ENCODE data around the gene KICS2.

Gene KICS2

GRCh38 chr12:64222009-64222765 is at the start of gene KICS2:
Gene KICS2 (minus strand): TSS chr12:64222296. CDS start chr12:64222237, 59 bp downstream.
- no peaks in the 10 kb centered on the region for H3K4me1 ChIP-seq (ENCODE audit: control insufficient read depth, insufficient read depth, low read length)
- H3K27me3 ChIP-seq (ENCODE audit: control insufficient read depth in 1 of 2, insufficient read depth in 2 of 2, low read length in 2 of 2) = no peaks in the 10 kb centered on the region
- peak within 1 kb of the TSS; percentile 84 to 94 for H3K4me3 ChIP-seq (ENCODE audit: low read length in 2 of 2)
- H3K9ac ChIP-seq (ENCODE audit: low read length in 2 of 2) = peak within 1 kb of the TSS; percentile 95 to 98
- no peaks in the 10 kb centered on the region for H3K9me3 ChIP-seq (ENCODE audit: control insufficient read depth in 2 of 2, low read length in 2 of 2)
- peak within 1 kb of the TSS; percentile 93 for H3K27ac ChIP-seq (ENCODE audit: low read length)
- H3K36me3 ChIP-seq (ENCODE audit: control insufficient read depth in 2 of 2, insufficient read depth in 2 of 2, low read length in 2 of 2) = no peaks in the 10 kb centered on the region

DNA sequence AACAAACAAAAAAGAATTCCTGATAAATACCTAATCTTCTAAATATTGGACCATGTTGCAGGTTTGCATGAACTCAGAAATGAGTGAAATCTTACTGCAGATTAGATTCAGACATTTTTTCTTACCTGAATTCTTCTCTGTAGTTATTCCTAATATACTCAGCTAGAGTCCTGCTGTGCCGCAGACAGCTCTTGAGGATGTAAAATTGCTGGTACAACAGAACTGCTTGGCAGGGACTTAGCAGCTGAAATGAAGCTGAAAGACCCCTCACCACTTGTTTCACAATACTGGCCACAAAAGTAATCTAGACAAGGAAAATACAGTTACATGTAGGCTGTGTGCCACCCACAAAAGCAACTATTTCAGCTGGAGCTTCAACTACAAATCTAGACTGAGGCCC is 48.3 kb upstream of the KICS2 start:
- Histone ChIP-seq H3K27ac (ENCODE audit: low read length) (no peak overlapping the region), H3K36me3 (ENCODE audit: control insufficient read depth in 2 of 2, insufficient read depth in 2 of 2, low read length in 2 of 2) (no peaks in the 10 kb centered on the region), H3K4me1 (ENCODE audit: control insufficient read depth, insufficient read depth, low read length) (no peaks in the 10 kb centered on the region), H3K4me3 (ENCODE audit: low read length in 2 of 2) (no peak overlapping the region), H3K27me3 (ENCODE audit: control insufficient read depth in 1 of 2, insufficient read depth in 2 of 2, low read length in 2 of 2) (no peaks in the 10 kb centered on the region), H3K9ac (ENCODE audit: low read length in 2 of 2) (no peak overlapping the region), H3K9me3 (ENCODE audit: control insufficient read depth in 2 of 2, low read length in 2 of 2) (no peaks in the 10 kb centered on the region)

DNA sequence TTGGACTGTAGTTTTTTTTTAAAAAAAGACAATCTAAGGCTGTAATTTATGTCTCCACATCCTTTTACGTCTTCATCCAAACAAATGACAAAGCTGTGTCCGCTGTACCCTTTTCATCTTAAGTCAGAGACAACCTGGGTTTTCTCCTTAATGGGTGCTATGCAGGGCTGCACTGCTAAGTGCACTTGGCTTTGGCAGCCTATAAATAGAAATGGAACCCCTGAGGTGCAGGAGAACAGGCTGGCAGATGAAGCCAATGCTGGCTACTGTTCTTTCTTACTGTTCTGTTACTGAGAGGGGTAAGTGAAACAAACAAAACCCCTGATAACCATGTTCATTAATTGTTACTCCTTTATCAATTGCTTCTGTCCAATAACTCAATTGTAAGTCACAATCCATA is 47.1 kb upstream of the KICS2 start:
- Histone ChIP-seq H3K4me3 (ENCODE audit: low read length in 2 of 2) (no peak overlapping the region), H3K4me1 (ENCODE audit: control insufficient read depth, insufficient read depth, low read length) (no peaks in the 10 kb centered on the region), H3K9ac (ENCODE audit: low read length in 2 of 2) (no peak overlapping the region), H3K36me3 (ENCODE audit: control insufficient read depth in 2 of 2, insufficient read depth in 2 of 2, low read length in 2 of 2) (no peaks in the 10 kb centered on the region), H3K9me3 (ENCODE audit: control insufficient read depth in 2 of 2, low read length in 2 of 2) (no peaks in the 10 kb centered on the region), H3K27ac (ENCODE audit: low read length) (no peak overlapping the region), H3K27me3 (ENCODE audit: control insufficient read depth in 1 of 2, insufficient read depth in 2 of 2, low read length in 2 of 2) (no peaks in the 10 kb centered on the region)

DNA sequence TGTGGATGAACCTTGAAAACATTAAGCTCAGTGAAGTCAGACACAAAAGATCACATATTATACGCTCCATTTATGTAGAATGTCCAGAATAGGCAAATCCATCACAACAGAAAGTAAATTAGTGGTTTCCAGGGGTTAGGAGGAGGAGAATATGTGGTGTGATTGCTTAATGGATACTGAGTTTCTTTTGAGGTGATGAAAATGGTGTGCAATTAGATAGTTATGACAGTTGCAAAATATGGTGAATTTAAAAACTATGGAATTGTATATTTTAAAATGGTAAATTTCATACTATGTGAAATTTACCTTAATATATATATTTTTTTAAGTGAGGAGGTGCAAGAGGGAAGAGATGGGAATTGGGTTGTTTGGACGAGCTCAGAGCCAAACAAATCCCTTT is 46.3 kb upstream of the KICS2 start:
- Histone ChIP-seq H3K27me3 (ENCODE audit: control insufficient read depth in 1 of 2, insufficient read depth in 2 of 2, low read length in 2 of 2) (no peaks in the 10 kb centered on the region), H3K4me3 (ENCODE audit: low read length in 2 of 2) (no peak overlapping the region), H3K36me3 (ENCODE audit: control insufficient read depth in 2 of 2, insufficient read depth in 2 of 2, low read length in 2 of 2) (no peaks in the 10 kb centered on the region), H3K4me1 (ENCODE audit: control insufficient read depth, insufficient read depth, low read length) (no peaks in the 10 kb centered on the region), H3K9me3 (ENCODE audit: control insufficient read depth in 2 of 2, low read length in 2 of 2) (no peaks in the 10 kb centered on the region), H3K27ac (ENCODE audit: low read length) (no peak overlapping the region), H3K9ac (ENCODE audit: low read length in 2 of 2) (no peak overlapping the region)

DNA sequence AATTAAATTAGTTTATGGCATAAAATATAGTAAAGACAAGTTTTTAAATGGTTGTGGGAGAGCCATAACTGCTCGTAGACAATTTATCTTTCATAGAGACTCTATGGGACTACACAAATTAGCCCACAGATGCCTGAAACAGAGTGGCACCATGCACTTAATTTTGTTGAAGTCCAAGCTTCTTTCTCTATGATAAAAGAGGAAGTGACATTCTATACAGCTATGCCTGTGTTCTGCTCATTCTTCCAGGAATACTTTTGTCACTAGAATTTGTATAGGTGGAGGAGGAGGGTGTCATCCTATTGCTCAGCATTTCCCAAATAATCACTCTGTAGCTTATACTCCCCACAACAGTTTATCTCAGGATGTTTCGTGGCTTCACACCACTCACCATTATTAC is 43.7 kb upstream of the KICS2 start:
- no peak overlapping the region for H3K27ac ChIP-seq (ENCODE audit: low read length)

DNA sequence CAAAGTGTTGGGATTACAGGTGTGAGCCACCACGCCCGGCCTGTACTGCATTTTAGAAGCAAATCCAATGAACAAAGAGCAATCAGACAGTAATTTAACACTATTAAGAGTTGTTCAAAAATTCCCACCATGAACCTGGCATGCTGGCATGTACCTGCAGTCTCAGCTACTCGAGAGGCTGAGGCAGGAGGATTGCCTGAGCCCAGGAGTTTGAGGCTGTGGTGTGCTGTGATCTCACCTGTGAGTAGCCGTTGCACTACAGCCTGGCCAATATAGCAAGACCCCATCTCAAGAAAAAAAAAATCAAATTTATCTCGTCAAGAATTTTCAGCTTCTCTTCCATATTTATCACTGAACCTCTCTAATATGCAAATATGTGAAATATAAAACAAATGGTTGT is 39.7 kb upstream of the KICS2 start:
- no peaks in the 10 kb centered on the region for H3K36me3 ChIP-seq (ENCODE audit: control insufficient read depth in 2 of 2, insufficient read depth in 2 of 2, low read length in 2 of 2)
- no peak overlapping the region for H3K4me3 ChIP-seq (ENCODE audit: low read length in 2 of 2)
- H3K4me1 ChIP-seq (ENCODE audit: control insufficient read depth, insufficient read depth, low read length) = no peaks in the 10 kb centered on the region
- H3K9me3 ChIP-seq (ENCODE audit: control insufficient read depth in 2 of 2, low read length in 2 of 2) = no peaks in the 10 kb centered on the region
- H3K27ac ChIP-seq (ENCODE audit: low read length) = no peak overlapping the region
- H3K27me3 ChIP-seq (ENCODE audit: control insufficient read depth in 1 of 2, insufficient read depth in 2 of 2, low read length in 2 of 2) = no peaks in the 10 kb centered on the region
- H3K9ac ChIP-seq (ENCODE audit: low read length in 2 of 2) = no peak overlapping the region

More for the DNA sequence above, 43.7 kb upstream of the KICS2 start:
- no peak overlapping the region for H3K9ac ChIP-seq (ENCODE audit: low read length in 2 of 2)
- no peaks in the 10 kb centered on the region for H3K36me3 ChIP-seq (ENCODE audit: control insufficient read depth in 2 of 2, insufficient read depth in 2 of 2, low read length in 2 of 2)
- no peaks in the 10 kb centered on the region for H3K9me3 ChIP-seq (ENCODE audit: control insufficient read depth in 2 of 2, low read length in 2 of 2)
- no peaks in the 10 kb centered on the region for H3K27me3 ChIP-seq (ENCODE audit: control insufficient read depth in 1 of 2, insufficient read depth in 2 of 2, low read length in 2 of 2)
- H3K4me3 ChIP-seq (ENCODE audit: low read length in 2 of 2) = no peak overlapping the region
- no peaks in the 10 kb centered on the region for H3K4me1 ChIP-seq (ENCODE audit: control insufficient read depth, insufficient read depth, low read length)

- no peak overlapping the region for H3K9ac ChIP-seq (ENCODE audit: low read length in 2 of 2)
- H3K4me1 ChIP-seq (ENCODE audit: control insufficient read depth, insufficient read depth, low read length) = no peaks in the 10 kb centered on the region
- no peaks in the 10 kb centered on the region for H3K36me3 ChIP-seq (ENCODE audit: control insufficient read depth in 2 of 2, insufficient read depth in 2 of 2, low read length in 2 of 2)
- H3K27ac ChIP-seq (ENCODE audit: low read length) = no peak overlapping the region
- no peaks in the 10 kb centered on the region for H3K9me3 ChIP-seq (ENCODE audit: control insufficient read depth in 2 of 2, low read length in 2 of 2)
- H3K27me3 ChIP-seq (ENCODE audit: control insufficient read depth in 1 of 2, insufficient read depth in 2 of 2, low read length in 2 of 2) = no peaks in the 10 kb centered on the region
- no peak overlapping the region for H3K4me3 ChIP-seq (ENCODE audit: low read length in 2 of 2)
Observed at GRCh38 chr12:64258576-64258975, 36.5 kb upstream of the KICS2 start.

DNA sequence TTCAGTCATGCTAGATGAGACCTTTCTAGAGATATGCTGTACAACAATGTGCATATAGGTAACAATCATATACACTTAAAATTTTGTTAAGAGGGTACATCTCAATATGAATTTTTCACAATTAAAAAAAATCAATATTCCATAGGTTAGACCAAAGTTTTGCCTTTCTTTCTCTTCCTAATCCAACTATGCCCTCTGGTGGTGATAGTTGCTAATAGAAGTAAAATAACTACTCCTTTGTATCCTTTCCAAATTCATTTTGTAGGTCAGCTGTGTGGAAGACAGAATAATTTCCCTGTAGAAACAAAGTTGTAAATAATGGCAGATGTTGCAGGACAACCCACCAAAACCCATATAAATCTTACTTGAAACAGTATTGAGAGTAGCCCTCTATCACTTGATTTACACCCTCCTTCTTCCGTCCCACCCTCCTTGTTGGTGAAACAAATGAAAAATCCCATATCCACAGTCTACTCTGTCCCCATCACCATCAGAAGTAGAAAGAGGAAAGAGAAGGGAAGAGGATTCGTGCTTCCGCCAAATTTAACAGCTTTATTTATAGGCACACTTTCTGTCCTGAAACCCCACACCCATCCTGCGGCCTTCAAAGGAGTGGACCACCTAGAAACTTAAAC is 34.2 kb upstream of the KICS2 start:
- Histone ChIP-seq H3K9ac (ENCODE audit: low read length in 2 of 2) (no peak overlapping the region), H3K27ac (ENCODE audit: low read length) (no peak overlapping the region), H3K27me3 (ENCODE audit: control insufficient read depth in 1 of 2, insufficient read depth in 2 of 2, low read length in 2 of 2) (no peaks in the 10 kb centered on the region), H3K4me3 (ENCODE audit: low read length in 2 of 2) (no peak overlapping the region), H3K36me3 (ENCODE audit: control insufficient read depth in 2 of 2, insufficient read depth in 2 of 2, low read length in 2 of 2) (no peaks in the 10 kb centered on the region), H3K4me1 (ENCODE audit: control insufficient read depth, insufficient read depth, low read length) (no peaks in the 10 kb centered on the region), H3K9me3 (ENCODE audit: control insufficient read depth in 2 of 2, low read length in 2 of 2) (no peaks in the 10 kb centered on the region)

- Histone ChIP-seq H3K4me3 (ENCODE audit: low read length in 2 of 2) (no peak overlapping the region), H3K9ac (ENCODE audit: low read length in 2 of 2) (no peak overlapping the region), H3K9me3 (ENCODE audit: control insufficient read depth in 2 of 2, low read length in 2 of 2) (no peaks in the 10 kb centered on the region), H3K27ac (ENCODE audit: low read length) (no peak overlapping the region), H3K27me3 (ENCODE audit: control insufficient read depth in 1 of 2, insufficient read depth in 2 of 2, low read length in 2 of 2) (no peaks in the 10 kb centered on the region), H3K36me3 (ENCODE audit: control insufficient read depth in 2 of 2, insufficient read depth in 2 of 2, low read length in 2 of 2) (no peaks in the 10 kb centered on the region), H3K4me1 (ENCODE audit: control insufficient read depth, insufficient read depth, low read length) (no peaks in the 10 kb centered on the region)
Observed at GRCh38 chr12:64255249-64255648, 33.2 kb upstream of the KICS2 start.

DNA sequence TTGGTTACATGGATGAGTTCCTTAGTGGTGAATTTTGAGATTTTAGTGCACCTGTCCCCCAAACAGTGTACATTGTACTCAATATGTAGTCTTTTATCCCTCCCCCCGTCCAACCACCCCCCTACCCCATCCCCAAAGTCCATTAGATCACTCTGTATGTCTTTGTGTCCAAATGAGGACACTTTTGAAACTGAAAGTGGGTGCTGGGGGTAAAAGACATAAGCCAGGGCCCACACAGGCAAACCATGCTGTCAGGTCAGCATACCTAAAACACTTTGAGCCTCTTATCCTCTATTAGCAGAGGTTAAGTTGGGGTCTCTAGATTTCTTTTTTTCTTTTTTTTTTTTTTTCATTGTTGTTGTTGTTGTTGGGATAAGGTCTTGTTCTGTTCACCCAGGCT is 31.3 kb upstream of the KICS2 start:
- Histone ChIP-seq H3K4me1 (ENCODE audit: control insufficient read depth, insufficient read depth, low read length) (no peaks in the 10 kb centered on the region), H3K27me3 (ENCODE audit: control insufficient read depth in 1 of 2, insufficient read depth in 2 of 2, low read length in 2 of 2) (no peaks in the 10 kb centered on the region), H3K9me3 (ENCODE audit: control insufficient read depth in 2 of 2, low read length in 2 of 2) (no peaks in the 10 kb centered on the region), H3K4me3 (ENCODE audit: low read length in 2 of 2) (no peak overlapping the region), H3K9ac (ENCODE audit: low read length in 2 of 2) (no peak overlapping the region), H3K27ac (ENCODE audit: low read length) (no peak overlapping the region), H3K36me3 (ENCODE audit: control insufficient read depth in 2 of 2, insufficient read depth in 2 of 2, low read length in 2 of 2) (no peaks in the 10 kb centered on the region)

- Histone ChIP-seq H3K27ac (ENCODE audit: low read length) (no peak overlapping the region), H3K27me3 (ENCODE audit: control insufficient read depth in 1 of 2, insufficient read depth in 2 of 2, low read length in 2 of 2) (no peaks in the 10 kb centered on the region), H3K4me1 (ENCODE audit: control insufficient read depth, insufficient read depth, low read length) (no peaks in the 10 kb centered on the region), H3K4me3 (ENCODE audit: low read length in 2 of 2) (no peak overlapping the region), H3K9ac (ENCODE audit: low read length in 2 of 2) (peak overlapping the region in 1 of 2 donors; percentile 3), H3K36me3 (ENCODE audit: control insufficient read depth in 2 of 2, insufficient read depth in 2 of 2, low read length in 2 of 2) (no peaks in the 10 kb centered on the region), H3K9me3 (ENCODE audit: control insufficient read depth in 2 of 2, low read length in 2 of 2) (no peaks in the 10 kb centered on the region)
Observed at GRCh38 chr12:64252681-64253080, 30.6 kb upstream of the KICS2 start.
